Loucy (cell line): ENCODE measurements around the gene SRD5A3.

Experiments used
- H2AFZ ChIP-seq: fragments of 200-600 bp; sonication (generic); 2 replicates; pipeline ENCODE4 v1.6.0; 2016; ENCODE audit warnings: antibody characterized with exemption, mild to moderate bottlenecking, low read length, moderate library complexity
- H3F3A ChIP-seq: fragments of 200-600 bp; 2 replicates; pipeline ENCODE4 v1.6.0; 2016; ENCODE audit warnings: antibody characterized with exemption, low read depth, mild to moderate bottlenecking
- H3K27me3 ChIP-seq: fragments of 200-600 bp; sonication (generic); 2 replicates; pipeline ENCODE4 v1.6.1; 2014; ENCODE audit warnings: low read length, mild to moderate bottlenecking; ENCODE audit not compliant: insufficient read depth, poor library complexity, severe bottlenecking
- H3K36me3 ChIP-seq: fragments of 200-600 bp; sonication (generic); 2 replicates; pipeline ENCODE4 v1.6.1; 2016; ENCODE audit warnings: low read length; ENCODE audit not compliant: insufficient read depth
- H3K4me1 ChIP-seq: fragments of 200-600 bp; sonication (generic); 2 replicates; pipeline ENCODE4 v1.5.1; 2014; ENCODE audit warnings: low read length, mild to moderate bottlenecking; ENCODE audit not compliant: insufficient read depth, poor library complexity, severe bottlenecking
- H3K4me2 ChIP-seq: fragments of 200-600 bp; sonication (generic); 2 replicates; pipeline ENCODE4 v1.6.0; 2014; ENCODE audit warnings: antibody characterized with exemption, low read length, low read depth, mild to moderate bottlenecking; ENCODE audit not compliant: poor library complexity, severe bottlenecking
- H3K4me3 ChIP-seq: fragments of 200-600 bp; sonication (generic); 2 replicates; pipeline ENCODE4 v1.5.1; 2014; ENCODE audit warnings: low read length, mild to moderate bottlenecking, mixed read lengths; ENCODE audit not compliant: poor library complexity, severe bottlenecking
- H3K79me2 ChIP-seq: fragments of 200-600 bp; sonication (generic); 2 replicates; pipeline ENCODE4 v1.6.1; 2014; ENCODE audit warnings: low read length; ENCODE audit not compliant: insufficient read depth
- H3K9ac ChIP-seq: fragments of 200-600 bp; sonication (generic); 2 replicates; pipeline ENCODE4 v1.6.0; 2014; ENCODE audit warnings: mild to moderate bottlenecking, low read depth, low read length, moderate library complexity; ENCODE audit not compliant: poor library complexity, severe bottlenecking
- H3K9me2 ChIP-seq: fragments of 200-600 bp; sonication (generic); replicated peaks from 2 replicates; pipeline ENCODE4 v1.6.1; 2016; ENCODE audit warnings: low read depth, low read length, mixed read lengths
- H3K9me3 ChIP-seq: fragments of 200-600 bp; sonication (generic); 2 replicates; pipeline ENCODE4 v1.6.1; 2014; ENCODE audit warnings: mild to moderate bottlenecking, antibody characterized with exemption, low read length, low read depth; ENCODE audit not compliant: insufficient read depth
- H4K20me1 ChIP-seq: fragments of 200-600 bp; sonication (generic); 2 replicates; pipeline ENCODE4 v1.6.0; 2014; ENCODE audit warnings: antibody characterized with exemption, low read length, mild to moderate bottlenecking; ENCODE audit not compliant: insufficient read depth, poor library complexity, severe bottlenecking
- EZH2phosphoT487 ChIP-seq: fragments of 200-600 bp; IDR thresholded peaks from 2 replicates; pipeline ENCODE4 v1.6.1; 2018; ENCODE audit warnings: antibody characterized with exemption, mild to moderate bottlenecking, moderate library complexity, borderline replicate concordance
- TF ChIP-seq, protein P1 (sequence below): fragments of 200-600 bp; sonication (generic); conservative IDR thresholded peaks from 2 replicates; pipeline ENCODE4 v1.5.1; 2014; ENCODE audit warnings: mild to moderate bottlenecking, antibody characterized with exemption, low read length

SRD5A3 gene

DNA sequence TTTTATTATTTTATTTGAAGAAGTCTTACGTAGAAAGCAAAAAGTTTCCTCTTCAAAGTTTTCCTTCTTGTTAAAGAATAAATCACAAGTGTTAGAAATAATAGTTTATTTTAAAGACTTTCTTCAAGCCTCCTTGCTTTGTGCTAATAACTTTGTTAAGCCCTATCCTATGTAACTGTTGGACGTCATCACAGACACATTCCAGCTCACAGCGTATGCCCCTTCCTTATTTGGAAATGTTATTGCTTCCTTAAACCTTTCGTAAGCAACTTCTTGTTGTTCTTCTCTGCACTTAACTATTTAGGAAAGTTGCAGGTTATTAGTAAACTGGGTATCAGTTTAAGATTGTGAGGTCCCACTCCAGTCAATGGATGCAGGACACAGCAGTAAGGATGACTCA is 7.6 kb upstream of the SRD5A3 start:
- Histone ChIP-seq H3K36me3 (no peaks in the 10 kb centered on the region), H3K9me2 (no peaks in the 10 kb centered on the region), H3K4me2 (no peak overlapping the region), H2AFZ (no peak overlapping the region), H3K4me1 (peaks cover 16% of the 10 kb centered on the region), H3K9me3 (no peaks in the 10 kb centered on the region), H3F3A (no peaks in the 10 kb centered on the region), H3K9ac (no peak overlapping the region), H3K4me3 (no peak overlapping the region), H3K79me2 (no peaks in the 10 kb centered on the region), H3K27me3 (no peaks in the 10 kb centered on the region), H4K20me1 (no peaks in the 10 kb centered on the region)
- TF ChIP-seq EZH2phosphoT487, result no peak
- TF ChIP-seq, protein P1, sequence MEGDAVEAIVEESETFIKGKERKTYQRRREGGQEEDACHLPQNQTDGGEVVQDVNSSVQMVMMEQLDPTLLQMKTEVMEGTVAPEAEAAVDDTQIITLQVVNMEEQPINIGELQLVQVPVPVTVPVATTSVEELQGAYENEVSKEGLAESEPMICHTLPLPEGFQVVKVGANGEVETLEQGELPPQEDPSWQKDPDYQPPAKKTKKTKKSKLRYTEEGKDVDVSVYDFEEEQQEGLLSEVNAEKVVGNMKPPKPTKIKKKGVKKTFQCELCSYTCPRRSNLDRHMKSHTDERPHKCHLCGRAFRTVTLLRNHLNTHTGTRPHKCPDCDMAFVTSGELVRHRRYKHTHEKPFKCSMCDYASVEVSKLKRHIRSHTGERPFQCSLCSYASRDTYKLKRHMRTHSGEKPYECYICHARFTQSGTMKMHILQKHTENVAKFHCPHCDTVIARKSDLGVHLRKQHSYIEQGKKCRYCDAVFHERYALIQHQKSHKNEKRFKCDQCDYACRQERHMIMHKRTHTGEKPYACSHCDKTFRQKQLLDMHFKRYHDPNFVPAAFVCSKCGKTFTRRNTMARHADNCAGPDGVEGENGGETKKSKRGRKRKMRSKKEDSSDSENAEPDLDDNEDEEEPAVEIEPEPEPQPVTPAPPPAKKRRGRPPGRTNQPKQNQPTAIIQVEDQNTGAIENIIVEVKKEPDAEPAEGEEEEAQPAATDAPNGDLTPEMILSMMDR, result no peak

DNA sequence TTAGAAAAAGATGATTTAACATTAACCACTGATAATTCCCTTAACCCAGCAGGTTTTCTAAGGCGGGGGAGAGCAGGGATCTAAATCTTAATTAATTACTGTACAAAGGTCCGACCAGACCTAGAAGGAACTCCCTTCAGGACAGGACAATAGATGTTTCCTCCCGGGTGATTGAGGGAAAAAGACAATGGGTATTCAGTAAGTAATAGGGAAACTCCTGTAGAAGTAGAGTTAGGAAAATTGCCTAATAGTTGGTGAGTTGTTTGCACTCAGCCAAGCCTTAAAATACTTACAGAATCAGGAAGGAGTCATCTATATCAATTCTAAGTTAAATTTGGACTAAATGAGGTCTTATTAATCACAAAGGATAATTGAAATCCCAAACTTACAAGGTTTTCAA is 5.8 kb upstream of the SRD5A3 start:
- Histone ChIP-seq H3K9ac (no peak overlapping the region), H3K4me2 (no peak overlapping the region), H2AFZ (0 out of 2 replicates have a peak overlapping the region, but pooled peaks have one; percentile 51)

DNA sequence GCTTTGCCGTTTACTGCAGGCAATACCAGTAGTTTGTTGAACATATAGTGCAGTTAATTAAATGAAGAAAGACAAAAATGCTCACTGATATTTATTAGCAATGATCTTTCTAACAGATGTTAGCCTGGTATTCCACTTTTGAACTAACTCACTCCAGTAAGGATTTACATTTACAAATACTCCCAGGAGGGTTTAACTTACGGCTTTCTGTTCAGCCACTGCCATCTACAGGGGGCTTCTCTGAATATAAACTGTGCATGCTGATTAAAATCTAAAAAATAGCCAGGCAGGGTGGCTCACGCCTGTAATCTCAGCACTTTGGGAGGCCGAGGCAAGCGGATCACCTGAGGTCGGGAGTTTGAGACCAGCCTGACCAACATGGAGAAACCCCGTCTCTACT is 2.2 kb upstream of the SRD5A3 start:
- Histone ChIP-seq H3F3A (peaks cover 5% of the 10 kb centered on the region; the same call in 1 of the 2 replicates), H3K4me1 (peaks cover 30% of the 10 kb centered on the region), H3K9ac (no peak overlapping the region), H3K79me2 (peaks cover 19% of the 10 kb centered on the region), H4K20me1 (no peaks in the 10 kb centered on the region), H2AFZ (no peak overlapping the region), H3K36me3 (no peaks in the 10 kb centered on the region), H3K4me3 (no peak overlapping the region), H3K4me2 (no peak overlapping the region), H3K9me3 (no peaks in the 10 kb centered on the region), H3K27me3 (no peaks in the 10 kb centered on the region), H3K9me2 (no peaks in the 10 kb centered on the region)
- TF ChIP-seq EZH2phosphoT487, result no peak
- TF ChIP-seq, protein P1, result peak; percentile 41; the same call in 1 of the 2 replicates

More for the DNA sequence above, 5.8 kb upstream of the SRD5A3 start:
- no peaks in the 10 kb centered on the region; the same call in 1 of the 2 replicates for H3F3A ChIP-seq
- H3K9me3 ChIP-seq, result no peaks in the 10 kb centered on the region
- no peaks in the 10 kb centered on the region for H3K9me2 ChIP-seq
- H3K27me3 ChIP-seq, result no peaks in the 10 kb centered on the region
- H3K4me3 ChIP-seq, result no peak overlapping the region
- H3K36me3 ChIP-seq, result no peaks in the 10 kb centered on the region
- TF ChIP-seq, protein P1, result no peak
- no peak for TF ChIP-seq EZH2phosphoT487
- no peaks in the 10 kb centered on the region for H3K79me2 ChIP-seq
- peaks cover 17% of the 10 kb centered on the region for H3K4me1 ChIP-seq
- H4K20me1 ChIP-seq, result no peaks in the 10 kb centered on the region
